ENCODE results near the gene TNS3.

DNA sequence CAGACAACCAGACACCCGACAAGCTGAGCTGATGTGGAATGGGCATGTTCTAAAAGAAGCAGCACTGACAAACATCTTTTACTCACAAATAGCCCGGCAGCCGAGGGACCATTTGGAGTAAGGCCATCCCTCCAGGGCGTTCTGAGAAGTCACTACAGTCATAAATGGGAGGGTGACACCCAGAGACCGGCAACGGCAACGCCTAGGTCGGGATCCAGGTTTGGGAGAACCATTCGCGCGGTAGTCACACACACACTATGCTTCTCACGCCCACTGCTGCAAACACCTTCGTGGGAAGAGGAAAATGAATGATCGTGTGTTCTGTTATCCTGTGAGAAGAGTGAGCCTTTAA is 9.8 kb downstream of the TNS3 start:
- TF ChIP-seq POLR2A (IDR thresholded peaks at IDR 0.05), result no peak
- TF ChIP-seq, protein P1, sequence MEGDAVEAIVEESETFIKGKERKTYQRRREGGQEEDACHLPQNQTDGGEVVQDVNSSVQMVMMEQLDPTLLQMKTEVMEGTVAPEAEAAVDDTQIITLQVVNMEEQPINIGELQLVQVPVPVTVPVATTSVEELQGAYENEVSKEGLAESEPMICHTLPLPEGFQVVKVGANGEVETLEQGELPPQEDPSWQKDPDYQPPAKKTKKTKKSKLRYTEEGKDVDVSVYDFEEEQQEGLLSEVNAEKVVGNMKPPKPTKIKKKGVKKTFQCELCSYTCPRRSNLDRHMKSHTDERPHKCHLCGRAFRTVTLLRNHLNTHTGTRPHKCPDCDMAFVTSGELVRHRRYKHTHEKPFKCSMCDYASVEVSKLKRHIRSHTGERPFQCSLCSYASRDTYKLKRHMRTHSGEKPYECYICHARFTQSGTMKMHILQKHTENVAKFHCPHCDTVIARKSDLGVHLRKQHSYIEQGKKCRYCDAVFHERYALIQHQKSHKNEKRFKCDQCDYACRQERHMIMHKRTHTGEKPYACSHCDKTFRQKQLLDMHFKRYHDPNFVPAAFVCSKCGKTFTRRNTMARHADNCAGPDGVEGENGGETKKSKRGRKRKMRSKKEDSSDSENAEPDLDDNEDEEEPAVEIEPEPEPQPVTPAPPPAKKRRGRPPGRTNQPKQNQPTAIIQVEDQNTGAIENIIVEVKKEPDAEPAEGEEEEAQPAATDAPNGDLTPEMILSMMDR (IDR thresholded peaks at IDR 0.05), result no peak
